Measurements from ENCODE around the gene WNT7B.

WNT7B gene

DNA sequence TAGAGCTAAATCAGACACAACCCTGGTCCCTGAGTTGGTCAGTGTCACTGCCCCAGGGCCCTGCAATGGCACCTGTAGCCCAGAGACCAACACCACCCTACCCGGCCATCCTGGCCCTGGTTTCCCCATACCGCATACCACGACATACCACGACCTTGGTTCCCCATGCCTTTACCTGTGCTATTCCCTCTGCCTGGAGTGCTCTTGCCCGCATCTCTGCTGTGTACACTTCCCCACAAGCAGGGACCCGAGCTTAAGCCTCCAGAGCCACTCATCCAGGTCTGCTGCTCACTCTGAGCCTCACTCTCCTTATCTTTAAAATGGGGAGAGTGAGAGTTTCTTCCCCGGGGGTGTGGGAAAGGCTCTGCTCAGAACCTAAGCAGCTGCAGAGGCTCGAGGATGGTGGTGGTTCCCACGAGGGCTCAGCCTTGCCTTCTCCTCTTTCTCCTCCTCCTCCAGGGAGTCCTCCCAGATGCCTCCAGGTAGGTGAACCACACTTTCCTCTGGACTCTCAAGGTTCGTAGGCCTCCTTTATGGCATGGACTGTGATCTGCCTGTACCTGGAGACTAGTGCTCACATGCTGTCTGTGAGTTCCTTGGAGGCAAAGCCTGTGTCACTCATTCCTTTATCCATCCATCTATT lies 48.1 kb downstream of the WNT7B start:
- H3K27ac ChIP-seq, result no peak overlapping the region
- H3K4me3 ChIP-seq, result no peak overlapping the region
- DNase-seq (ENCODE audit: low spot score), result no peak
- no peak for TF ChIP-seq CTCF (IDR thresholded peaks at IDR 0.05)

- Histone ChIP-seq H3K27ac (no peak overlapping the region), H3K4me3 (no peak overlapping the region)
- no peak for DNase-seq (ENCODE audit: low spot score)
- no peak for TF ChIP-seq CTCF (IDR thresholded peaks at IDR 0.05)
These were observed 49.9 kb downstream of the WNT7B start for GRCh38 chr22:45927059-45927458.

DNA sequence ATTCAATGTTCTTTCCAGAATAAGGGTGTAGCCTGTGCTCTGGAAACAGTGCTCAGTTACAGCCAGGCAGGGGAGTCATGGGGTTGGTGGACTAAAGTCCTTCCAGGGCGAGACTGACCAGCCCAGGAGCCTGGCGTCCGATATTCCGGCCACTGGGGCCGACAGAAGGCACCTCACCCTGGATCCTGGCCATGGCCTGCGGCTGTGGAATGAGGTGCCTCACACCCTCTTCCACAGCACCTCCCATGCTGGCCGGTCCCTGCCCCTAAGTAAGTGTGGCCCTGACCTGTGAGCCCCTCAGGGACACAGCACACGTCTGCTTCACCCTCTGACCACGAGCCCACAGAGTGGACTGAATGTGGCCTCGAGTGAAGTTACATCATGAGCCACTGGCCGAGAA lies 50.5 kb downstream of the WNT7B start:
- no peak overlapping the region for H3K4me3 ChIP-seq
- H3K27ac ChIP-seq, result no peak overlapping the region
- TF ChIP-seq CTCF (IDR thresholded peaks at IDR 0.05), result no peak
- no peak for DNase-seq (ENCODE audit: low spot score)

- no peak overlapping the region for H3K27ac ChIP-seq
- no peak overlapping the region for H3K4me3 ChIP-seq
- no peak for DNase-seq (ENCODE audit: low spot score)
- TF ChIP-seq CTCF (IDR thresholded peaks at IDR 0.05), result no peak
These were observed 51.1 kb downstream of the WNT7B start for GRCh38 chr22:45925811-45926351.

DNA sequence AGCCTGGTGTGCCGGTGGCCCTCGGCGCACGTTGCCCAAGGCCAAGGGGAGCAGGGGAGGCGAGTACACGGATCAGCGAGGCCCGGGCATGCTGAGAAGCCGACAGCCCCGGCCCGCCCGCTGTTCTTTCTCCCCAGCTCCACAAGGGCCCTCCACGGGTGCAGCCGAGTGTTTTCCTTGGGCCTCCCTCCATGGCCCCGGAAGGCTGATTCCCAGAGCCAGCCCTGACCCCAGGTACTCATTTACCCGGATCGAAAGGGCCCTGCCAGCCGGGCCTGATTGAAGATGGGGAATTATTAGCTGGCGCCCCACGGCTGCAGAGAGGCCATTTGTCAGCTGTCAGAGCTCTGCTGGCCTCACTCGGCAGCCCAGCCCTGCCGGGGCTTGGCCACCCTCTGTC lies 53.1 kb downstream of the WNT7B start:
- no peak for TF ChIP-seq CTCF (IDR thresholded peaks at IDR 0.05)
- Histone ChIP-seq H3K27ac (no peak overlapping the region), H3K4me3 (no peak overlapping the region)
- DNase-seq (ENCODE audit: low spot score), result no peak

DNA sequence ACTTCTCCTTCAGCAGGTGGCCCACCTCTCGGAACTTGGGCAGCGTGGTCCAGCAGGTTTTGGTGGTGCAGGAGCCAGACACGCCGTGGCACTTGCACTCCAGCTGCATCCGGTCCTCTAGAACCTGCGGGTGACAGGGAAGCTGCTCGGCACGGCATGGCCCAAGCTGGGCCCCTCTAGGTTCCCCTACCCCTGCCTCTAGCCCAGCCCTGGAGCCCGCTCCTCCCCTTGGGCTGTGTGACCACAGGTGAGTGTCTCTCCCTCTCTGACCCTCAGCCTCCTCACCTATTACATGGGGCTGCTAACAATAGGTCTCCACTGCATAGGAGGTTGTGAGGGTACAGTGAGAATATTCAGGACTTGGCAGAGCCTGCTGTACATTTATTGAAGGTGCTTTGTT lies 53.8 kb downstream of the WNT7B start:
- DNase-seq (ENCODE audit: low spot score), result no peak
- Histone ChIP-seq H3K27ac (no peak overlapping the region), H3K4me3 (no peak overlapping the region)
- no peak for TF ChIP-seq CTCF (IDR thresholded peaks at IDR 0.05)

GRCh38 chr22:45922661-45923060 lies 54.3 kb downstream of the WNT7B start:
- Histone ChIP-seq H3K27ac (no peak overlapping the region), H3K4me3 (no peak overlapping the region)
- DNase-seq (ENCODE audit: low spot score), result no peak
- TF ChIP-seq CTCF (IDR thresholded peaks at IDR 0.05), result no peak

Data from coronary artery (tissue), 2 donors.